K562 (cell line): ENCODE data around the gene ARHGAP15. TPM values are rescaled to one million over a fixed set of nuclear protein-coding genes. Genes with fewer than 3 reads are reported as not detected.

Experiments used
- ATAC-seq: fragments of 200-7000 bp; cut with Tn5 transposase; 3 replicates; pipeline ENCODE4 v1.9.1; 2020; ENCODE audit warnings: moderate library complexity
- BruUV-seq: library from RNA; stranded (reverse); fragments of 400-500 nt; replicated peaks from 2 replicates; lab custom pipeline; 2021; lab: Mats Ljungman, UMichigan
- CTCF ChIA-PET: fragments of 300-600 bp; formaldehyde crosslinking; extraction: SDS; loops from one replicate; lab custom pipeline; 2021; ENCODE audit warnings: low intra/inter-chr PET ratio; lab: Yijun Ruan, JAX
- POLR2A ChIA-PET: fragments of 300-600, 350-650 bp; sonication (Branson Sonifier 250); formaldehyde crosslinking; extraction: SDS; loops from one replicate; lab custom pipeline; 2021; ENCODE audit warnings: antibody characterized with exemption, inconsistent platforms; lab: Yijun Ruan, JAX
- DNase-seq, 4 experiments: peaks; one replicate each; pipeline versions ENCODE4 v3.0.0 to v3.0.0-alpha.2; 2011 to 2018; ENCODE audit warnings: low spot score in 3 of 4, mixed read lengths in 3 of 4; ENCODE audit errors: extremely low read depth in 1 of 4
- FAIRE-seq: peaks from 2 replicates; lab custom pipeline; 2011; peaks lifted over from hg19 to GRCh38; lab: Jason Lieb, UNC
- H2AFZ ChIP-seq: 2 replicates; pipeline ENCODE4 v1.6.0; 2011; ENCODE audit warnings: low read depth, low read length, control low read depth, inconsistent platforms
- H3K27ac ChIP-seq: fragments of 200-600 bp; 3 replicates; pipeline ENCODE4 v1.8.0; 2011; ENCODE audit warnings: low read depth, mild to moderate bottlenecking, control low read depth, inconsistent platforms, low read length, moderate library complexity, mixed read lengths; ENCODE audit errors: extremely low read depth
- H3K27me3 ChIP-seq, 2 experiments: fragments of 300-600 bp in 1 of 2; 2 replicates in 1 of 2; 3 replicates in 1 of 2; pipeline versions ENCODE4 v1.6.0 to v1.8.0; 2011; ENCODE audit warnings: inconsistent platforms in 2 of 2, low read length in 2 of 2, mild to moderate bottlenecking in 1 of 2, mixed read lengths in 1 of 2, moderate library complexity in 1 of 2; ENCODE audit not compliant: control insufficient read depth in 2 of 2, insufficient read depth in 2 of 2
- H3K36me3 ChIP-seq: fragments of 300-600 bp; 3 replicates; pipeline ENCODE4 v1.8.0; 2011; ENCODE audit warnings: mild to moderate bottlenecking, low read length, inconsistent platforms; ENCODE audit not compliant: control insufficient read depth, insufficient read depth
- H3K4me1 ChIP-seq, 2 experiments: fragments of 200-600 bp in 1 of 2; replicated peaks in 1 of 2; 2 replicates in 1 of 2; 3 replicates in 1 of 2; pipeline versions ENCODE4 v1.5.1 to v1.8.0; 2011; ENCODE audit warnings: inconsistent platforms in 2 of 2, low read length in 2 of 2, mild to moderate bottlenecking in 1 of 2, mixed read lengths in 1 of 2, moderate library complexity in 1 of 2; ENCODE audit not compliant: control insufficient read depth in 2 of 2, insufficient read depth in 2 of 2
- H3K4me2 ChIP-seq: 2 replicates; pipeline ENCODE4 v1.6.1; 2011; ENCODE audit warnings: low read length, control low read depth, inconsistent platforms, mixed read lengths; ENCODE audit not compliant: insufficient read depth
- H3K4me3 ChIP-seq: fragments of 200-600 bp; sonication (generic), shearing (Covaris generic); 2 replicates; pipeline ENCODE4 v1.5.1; 2016; ENCODE audit warnings: control low read depth, inconsistent platforms
- H3K79me2 ChIP-seq: fragments of 200-600 bp; 3 replicates; pipeline ENCODE4 v1.8.0; 2011; ENCODE audit warnings: low read length, inconsistent platforms; ENCODE audit not compliant: control insufficient read depth, insufficient read depth
- H3K9ac ChIP-seq, 2 experiments: 2 replicates each; pipeline versions ENCODE4 v1.6.0 to v1.6.1; 2011; ENCODE audit warnings: low read depth in 2 of 2, low read length in 2 of 2, control low read depth in 1 of 2, inconsistent platforms in 1 of 2, mild to moderate bottlenecking in 1 of 2, mixed read lengths in 1 of 2; ENCODE audit not compliant: insufficient read depth in 1 of 2
- H3K9me1 ChIP-seq: one replicate; pipeline ENCODE4 v1.6.0; 2011; ENCODE audit warnings: inconsistent platforms, mild to moderate bottlenecking, low read length, moderate library complexity; ENCODE audit not compliant: control insufficient read depth, insufficient read depth
- H3K9me3 ChIP-seq: replicated peaks from 2 replicates; pipeline ENCODE4 v1.5.1; 2011; ENCODE audit warnings: low read depth, low read length, inconsistent platforms; ENCODE audit not compliant: control insufficient read depth, insufficient read depth
- H4K20me1 ChIP-seq: replicated peaks from 2 replicates; pipeline ENCODE4 v1.6.1; 2011; ENCODE audit warnings: low read length, inconsistent platforms, mixed read lengths; ENCODE audit not compliant: control insufficient read depth, insufficient read depth
- CCAR2 ChIP-seq: fragments of 200-400 bp; formaldehyde crosslinking; IDR thresholded peaks from 2 replicates; pipeline ENCODE4 v1.6.1; 2017; ENCODE audit warnings: mild to moderate bottlenecking, low read depth, low read length
- CREB5 ChIP-seq: fragments of 250-450 bp; sonication (Bioruptor Pico); IDR thresholded peaks from 2 replicates; pipeline ENCODE4 v1.5.0; 2020; ENCODE audit warnings: mild to moderate bottlenecking
- HDAC6 ChIP-seq: IDR thresholded peaks from 2 replicates; pipeline ENCODE4 v1.6.1; 2012; ENCODE audit warnings: low read depth, mild to moderate bottlenecking, control low read depth, inconsistent platforms, low read length, moderate library complexity
- HNRNPH1 ChIP-seq: fragments of 200-400 bp; formaldehyde crosslinking; optimal IDR thresholded peaks from 2 replicates; pipeline ENCODE3; 2017; ENCODE audit warnings: low read depth, mild to moderate bottlenecking, low read length, moderate library complexity
- KAT2B ChIP-seq: IDR thresholded peaks from one replicate; pipeline ENCODE4 v1.6.1; 2012; ENCODE audit warnings: low read depth, mild to moderate bottlenecking, control low read depth, inconsistent platforms, low read length, moderate library complexity
- KDM1A ChIP-seq, 2 experiments: fragments of 450-650 bp; IDR thresholded peaks; 2 replicates each; pipeline ENCODE4 v1.6.1; 2016; ENCODE audit warnings: mild to moderate bottlenecking in 2 of 2
- MAFF ChIP-seq: IDR thresholded peaks from 2 replicates; pipeline ENCODE4 v1.6.1; 2012; ENCODE audit warnings: low read length, improper control_type of control experiment
- NFATC3 ChIP-seq: fragments of 450-650 bp; IDR thresholded peaks from 2 replicates; pipeline ENCODE4 v1.6.1; 2017; ENCODE audit warnings: mild to moderate bottlenecking
- PRMT5 ChIP-seq: sonication (generic); formaldehyde crosslinking; IDR thresholded peaks from 2 replicates; pipeline ENCODE4 v1.5.0; 2020; ENCODE audit warnings: missing genetic modification reagents
- RCOR1 ChIP-seq, 2 experiments: IDR thresholded peaks; 2 replicates each; pipeline ENCODE4 v1.6.1; 2012; ENCODE audit warnings: low read depth in 2 of 2, low read length in 2 of 2, borderline replicate concordance in 1 of 2, improper control_type of control experiment in 1 of 2
- SIX5 ChIP-seq, 2 experiments: IDR thresholded peaks; 2 replicates each; pipeline ENCODE4 v1.6.1; 2011; ENCODE audit warnings: low read length in 2 of 2, borderline replicate concordance in 1 of 2, low read depth in 1 of 2, mild to moderate bottlenecking in 1 of 2, moderate library complexity in 1 of 2; ENCODE audit not compliant: insufficient read depth in 1 of 2
- SMAD2 ChIP-seq: fragments of 150-350 bp; IDR thresholded peaks from 2 replicates; pipeline ENCODE4 v1.6.1; 2014; ENCODE audit warnings: low read depth, mild to moderate bottlenecking, low read length
- SRSF9 ChIP-seq: fragments of 200-400 bp; formaldehyde crosslinking; IDR thresholded peaks from 2 replicates; pipeline ENCODE4 v1.6.1; 2017; ENCODE audit warnings: low read depth, low read length, borderline replicate concordance
- ZNF184 ChIP-seq: sonication (generic); formaldehyde crosslinking; IDR thresholded peaks from 2 replicates; pipeline ENCODE4 v1.5.0; 2020; ENCODE audit warnings: missing genetic modification reagents
- ZNF197 ChIP-seq: fragments of 200-800 bp; sonication (Bioruptor generic); IDR thresholded peaks from 2 replicates; pipeline ENCODE4 v1.6.1; 2016; ENCODE audit warnings: low read depth, missing genetic modification characterization, missing compliant biosample characterization
- ZNF3 ChIP-seq: fragments of 250-450 bp; sonication (Bioruptor Pico); IDR thresholded peaks from 2 replicates; pipeline ENCODE4 v1.5.0; 2021; ENCODE audit warnings: mild to moderate bottlenecking, moderate library complexity
- ZNF696 ChIP-seq: fragments of 250-450 bp; sonication (Bioruptor Pico); conservative IDR thresholded peaks from 2 replicates; pipeline ENCODE4 v1.4.0; 2020; ENCODE audit warnings: mild to moderate bottlenecking, moderate library complexity
- ZNF778 ChIP-seq: fragments of 450-650 bp; formaldehyde crosslinking; IDR thresholded peaks from 2 replicates; pipeline ENCODE4 v1.4.0; 2020; ENCODE audit warnings: mild to moderate bottlenecking, moderate library complexity
- ZNF79 ChIP-seq: fragments of 250-450 bp; sonication (Bioruptor Pico); IDR thresholded peaks from 2 replicates; pipeline ENCODE4 v1.4.0; 2020; ENCODE audit warnings: low read depth, mild to moderate bottlenecking, moderate library complexity
- WGBS: fragments of 100-300 bp; shearing (Covaris generic); methylation state at CpG from one replicate; pipeline ENCODE4 v1.1.6; 2016; ENCODE audit warnings: low coverage, mixed read lengths; ENCODE audit not compliant: insufficient coverage; ENCODE audit errors: missing lambda C conversion rate; 5-methylcytosine and 5-hydroxymethylcytosine counted together
- in situ Hi-C: fragments of 300-500 bp; cut with MboI; formaldehyde crosslinking; loops from 4 replicates; pipeline ENCODE4 v1.15.0; 2018; ENCODE audit warnings: inconsistent platforms, mixed read lengths
- intact Hi-C: fragments of 100-400 bp; cut with micrococcal nuclease; formaldehyde crosslinking; loops from 2 replicates; pipeline ENCODE4 v1.14.2; 2022
- polyA plus RNA-seq, 8 experiments: library from polyadenylated mRNA; depleted of rRNA in 4 of 8; stranded (reverse) in 5 of 8; unstranded in 3 of 8; fragments of >200 nt; fragmentation: Nextera tagmentation in 2 of 8; fragmentation: Illumina TruSeq in 1 of 8; extraction: Ambion mirVana in 2 of 8; extraction: Trizol in 1 of 8; gene quantifications; 2 replicates each; pipeline versions ENCODE4 v1.2.1 to v1.2.3, GENCODE V29; 2011 to 2014; ENCODE audit warnings: inconsistent platforms in 1 of 8, missing spikeins in 1 of 8
- total RNA-seq, 7 experiments: library from RNA; depleted of rRNA in 6 of 7; stranded (reverse); fragments of >200 nt in 6 of 7; fragmentation: Illumina TruSeq in 2 of 7; extraction: Trizol in 2 of 7; gene quantifications; 2 replicates each; pipeline versions ENCODE4 v1.2.1 to v1.2.3, GENCODE V29; 2011 to 2021; ENCODE audit warnings: low replicate concordance in 1 of 7
- TF ChIP-seq, protein P1 (sequence below): fragments of 250-450 bp; sonication (Bioruptor Pico); IDR thresholded peaks from 2 replicates; pipeline ENCODE4 v1.5.0; 2020; ENCODE audit warnings: mild to moderate bottlenecking, borderline replicate concordance

ARHGAP15 gene
- total and polyA plus RNA-seq, 9 of the 15 experiments (the other 6 are each of a cell fraction or from before 2014, with no cell fraction given) = 1.5 to 17.9 (median 7.9) TPM

GRCh38 chr2:143361346-143361745 is 232.1 kb downstream of the ARHGAP15 start:
- intact Hi-C loops = no loop called here
- no TSS peak for BruUV-seq

More at GRCh38 chr2:143361346-143361745, 232.1 kb downstream of the ARHGAP15 start:
- Histone ChIP-seq H3K9me1 (no peaks in the 10 kb centered on the region), H3K9ac (no peak overlapping the region), H3K27me3 (no peaks in the 10 kb centered on the region), H3K4me2 (no peak overlapping the region), H2AFZ (no peak overlapping the region), H3K36me3 (no peaks in the 10 kb centered on the region), H4K20me1 (no peaks in the 10 kb centered on the region), H3K79me2 (no peaks in the 10 kb centered on the region), H3K27ac (no peak overlapping the region), H3K4me3 (no peak overlapping the region), H3K4me1 (no peaks in the 10 kb centered on the region), H3K9me3 (no peaks in the 10 kb centered on the region)
- no peak for ATAC-seq
- no peak for FAIRE-seq
- in situ Hi-C loops = no loop called here
- ChIA-PET CTCF (no interaction called here), POLR2A (no interaction called here)
- DNase-seq = no peak
- 0% methylated on average over 2 of the region's 2 CpGs for WGBS
- no peak for TF ChIP-seq ZNF3 (CRISPR knock-in tag)
- no peak for TF ChIP-seq ZNF696
- TF ChIP-seq ZNF184 (CRISPR knock-in tag) = no peak
- no peak for TF ChIP-seq CREB5
- no peak for TF ChIP-seq KDM1A (IDR thresholded peaks at IDR 0.05)
- TF ChIP-seq HNRNPH1 = no peak
- no peak for TF ChIP-seq ZNF778 (CRISPR knock-in tag)
- TF ChIP-seq PRMT5 (CRISPR knock-in tag) = no peak
- TF ChIP-seq ZNF197 = no peak
- TF ChIP-seq MAFF = no peak
- TF ChIP-seq SIX5 (IDR thresholded peaks at IDR 0.05; ENCODE audit: borderline replicate concordance in 1 of 2, insufficient read depth in 1 of 2, low read depth in 1 of 2, low read length in 2 of 2) = no peak
- no peak for TF ChIP-seq ZNF79
- no peak for TF ChIP-seq RCOR1 (IDR thresholded peaks at IDR 0.05; ENCODE audit: borderline replicate concordance in 1 of 2, low read depth in 2 of 2, low read length in 2 of 2)
- no peak for TF ChIP-seq SMAD2
- no peak for TF ChIP-seq CCAR2
- no peak for TF ChIP-seq SRSF9
- TF ChIP-seq NFATC3 = no peak
- no peak for TF ChIP-seq HDAC6
- TF ChIP-seq, protein P1, sequence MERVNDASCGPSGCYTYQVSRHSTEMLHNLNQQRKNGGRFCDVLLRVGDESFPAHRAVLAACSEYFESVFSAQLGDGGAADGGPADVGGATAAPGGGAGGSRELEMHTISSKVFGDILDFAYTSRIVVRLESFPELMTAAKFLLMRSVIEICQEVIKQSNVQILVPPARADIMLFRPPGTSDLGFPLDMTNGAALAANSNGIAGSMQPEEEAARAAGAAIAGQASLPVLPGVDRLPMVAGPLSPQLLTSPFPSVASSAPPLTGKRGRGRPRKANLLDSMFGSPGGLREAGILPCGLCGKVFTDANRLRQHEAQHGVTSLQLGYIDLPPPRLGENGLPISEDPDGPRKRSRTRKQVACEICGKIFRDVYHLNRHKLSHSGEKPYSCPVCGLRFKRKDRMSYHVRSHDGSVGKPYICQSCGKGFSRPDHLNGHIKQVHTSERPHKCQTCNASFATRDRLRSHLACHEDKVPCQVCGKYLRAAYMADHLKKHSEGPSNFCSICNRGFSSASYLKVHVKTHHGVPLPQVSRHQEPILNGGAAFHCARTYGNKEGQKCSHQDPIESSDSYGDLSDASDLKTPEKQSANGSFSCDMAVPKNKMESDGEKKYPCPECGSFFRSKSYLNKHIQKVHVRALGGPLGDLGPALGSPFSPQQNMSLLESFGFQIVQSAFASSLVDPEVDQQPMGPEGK (CRISPR knock-in tag) = no peak
- TF ChIP-seq KAT2B = no peak
